Activated naive CD8-positive, alpha-beta T cell treated with anti-CD3 and anti-CD28 coated beads, Interleukin-2, amount 10 ng/mL, durations not matched to agents 7 days and 5 days (primary cell): Measurements from ENCODE around the gene COL18A1. TPM values are rescaled to one million over a fixed set of nuclear protein-coding genes. Genes with fewer than 3 reads are reported as not detected.

Experiments
- ATAC-seq: fragments of 150-1000 bp; cut with Tn5 transposase; one replicate; pipeline ENCODE4 v1.10.0; 2021; ENCODE audit warnings: low read depth, moderate library complexity
- POLR2A ChIA-PET: fragments of 350-600 bp; sonication (Branson Sonifier 250); formaldehyde crosslinking; loops from one replicate; lab custom pipeline; 2021; ENCODE audit warnings: antibody characterized with exemption; lab: Charles Lee
- DNase-seq: peaks from one replicate; pipeline ENCODE4 v3.0.0; 2021
- H3K27ac Mint-ChIP-seq: one replicate; pipeline ENCODE4 v1.8.0; 2022; ENCODE audit warnings: mild to moderate bottlenecking, mixed read lengths
- H3K27me3 Mint-ChIP-seq: one replicate; pipeline ENCODE4 v1.8.0; 2022; ENCODE audit warnings: mild to moderate bottlenecking, moderate library complexity, mixed read lengths
- H3K36me3 Mint-ChIP-seq: one replicate; pipeline ENCODE4 v1.8.0; 2021; ENCODE audit warnings: mild to moderate bottlenecking, mixed read lengths
- H3K4me1 Mint-ChIP-seq: one replicate; pipeline ENCODE4 v1.8.0; 2021; ENCODE audit warnings: mixed read lengths
- H3K4me3 Mint-ChIP-seq: one replicate; pipeline ENCODE4 v1.8.0; 2022; ENCODE audit warnings: mild to moderate bottlenecking, moderate library complexity, mixed read lengths
- H3K9me3 Mint-ChIP-seq: one replicate; pipeline ENCODE4 v1.8.0; 2021; ENCODE audit warnings: mixed read lengths
- total RNA-seq, 2 experiments: library from RNA; stranded (reverse); gene quantifications; one replicate each; pipeline ENCODE4 v1.2.3, GENCODE V29; 2021

Gene COL18A1
- total RNA-seq, 2 experiments from 2014 or later = 12.5 to 12.8 TPM

- Mint-ChIP-seq H3K4me1 (peaks cover 2% of the 10 kb centered on the region), H3K27me3 (peaks cover 8% of the 10 kb centered on the region), H3K36me3 (no peaks in the 10 kb centered on the region), H3K9me3 (no peaks in the 10 kb centered on the region), H3K4me3 (no peak overlapping the region), H3K27ac (no peak overlapping the region)
- no peak for ATAC-seq
- DNase-seq = no peak
- POLR2A ChIA-PET = no interaction called here
Observed at GRCh38 chr21:45468051-45468970, 63.3 kb downstream of the COL18A1 start.

GRCh38 chr21:45468971-45469272 lies 64.0 kb downstream of the COL18A1 start:
- H3K36me3 Mint-ChIP-seq = no peaks in the 10 kb centered on the region
- peaks cover 2% of the 10 kb centered on the region for H3K4me1 Mint-ChIP-seq
- ATAC-seq (no peak), DNase-seq (no peak)
- H3K27ac Mint-ChIP-seq = no peak overlapping the region
- H3K4me3 Mint-ChIP-seq = no peak overlapping the region
- peaks cover 8% of the 10 kb centered on the region for H3K27me3 Mint-ChIP-seq
- H3K9me3 Mint-ChIP-seq = no peaks in the 10 kb centered on the region
- POLR2A ChIA-PET = no interaction called here

- no peaks in the 10 kb centered on the region for H3K9me3 Mint-ChIP-seq
- no peak overlapping the region for H3K4me3 Mint-ChIP-seq
- H3K4me1 Mint-ChIP-seq = peaks cover 5% of the 10 kb centered on the region
- POLR2A ChIA-PET = no interaction called here
- peaks cover 8% of the 10 kb centered on the region for H3K27me3 Mint-ChIP-seq
- no peak for DNase-seq
- H3K36me3 Mint-ChIP-seq = no peaks in the 10 kb centered on the region
- H3K27ac Mint-ChIP-seq = no peak overlapping the region
- no peak for ATAC-seq
Observed at GRCh38 chr21:45469273-45470086, 64.5 kb downstream of the COL18A1 start.

- ATAC-seq = no peak
- peaks cover 2% of the 10 kb centered on the region for H3K27me3 Mint-ChIP-seq
- H3K4me3 Mint-ChIP-seq = no peak overlapping the region
- no peak for DNase-seq
- no peak overlapping the region for H3K27ac Mint-ChIP-seq
- H3K4me1 Mint-ChIP-seq = peaks cover 5% of the 10 kb centered on the region
- no peaks in the 10 kb centered on the region for H3K9me3 Mint-ChIP-seq
- no peaks in the 10 kb centered on the region for H3K36me3 Mint-ChIP-seq
- POLR2A ChIA-PET = no interaction called here
Observed at GRCh38 chr21:45470087-45470515, 65.1 kb downstream of the COL18A1 start.

GRCh38 chr21:45470773-45471524 lies 66.0 kb downstream of the COL18A1 start:
- DNase-seq (no peak), ATAC-seq (peak; percentile 32)
- H3K27ac Mint-ChIP-seq = no peak overlapping the region
- H3K4me1 Mint-ChIP-seq = peaks cover 5% of the 10 kb centered on the region
- no peaks in the 10 kb centered on the region for H3K36me3 Mint-ChIP-seq
- POLR2A ChIA-PET = no interaction called here
- no peaks in the 10 kb centered on the region for H3K9me3 Mint-ChIP-seq
- H3K4me3 Mint-ChIP-seq = no peak overlapping the region
- H3K27me3 Mint-ChIP-seq = no peaks in the 10 kb centered on the region

GRCh38 chr21:45471525-45472221 lies 66.7 kb downstream of the COL18A1 start:
- H3K27me3 Mint-ChIP-seq = no peaks in the 10 kb centered on the region
- POLR2A ChIA-PET = no interaction called here
- ATAC-seq = no peak
- no peaks in the 10 kb centered on the region for H3K9me3 Mint-ChIP-seq
- no peak overlapping the region for H3K4me3 Mint-ChIP-seq
- peaks cover 9% of the 10 kb centered on the region for H3K4me1 Mint-ChIP-seq
- DNase-seq = no peak
- H3K27ac Mint-ChIP-seq = no peak overlapping the region
- no peaks in the 10 kb centered on the region for H3K36me3 Mint-ChIP-seq

- POLR2A ChIA-PET = interaction anchor here (0.5 kb wide), 1 partner anchor 48 kb away, joined by 4 read pairs; no protein-coding TSS in a partner anchor
Observed at GRCh38 chr21:45472445-45473365, 67.7 kb downstream of the COL18A1 start.

GRCh38 chr21:45473496-45474322 lies 68.7 kb downstream of the COL18A1 start:
- DNase-seq (no peak), ATAC-seq (no peak)
- Mint-ChIP-seq H3K4me1 (peaks cover 19% of the 10 kb centered on the region), H3K27ac (peak overlapping the region; percentile 13), H3K36me3 (no peaks in the 10 kb centered on the region), H3K9me3 (no peaks in the 10 kb centered on the region), H3K4me3 (no peak overlapping the region), H3K27me3 (no peaks in the 10 kb centered on the region)
- POLR2A ChIA-PET = no interaction called here

More at GRCh38 chr21:45472445-45473365, 67.7 kb downstream of the COL18A1 start:
- DNase-seq (no peak), ATAC-seq (no peak)
- H3K4me3 Mint-ChIP-seq = no peak overlapping the region
- no peaks in the 10 kb centered on the region for H3K27me3 Mint-ChIP-seq
- H3K4me1 Mint-ChIP-seq = peaks cover 10% of the 10 kb centered on the region
- no peaks in the 10 kb centered on the region for H3K36me3 Mint-ChIP-seq
- H3K27ac Mint-ChIP-seq = no peak overlapping the region
- H3K9me3 Mint-ChIP-seq = no peaks in the 10 kb centered on the region

GRCh38 chr21:45474323-45474950 lies 69.5 kb downstream of the COL18A1 start:
- ATAC-seq (no peak), DNase-seq (no peak)
- no peaks in the 10 kb centered on the region for H3K9me3 Mint-ChIP-seq
- H3K4me1 Mint-ChIP-seq = peaks cover 26% of the 10 kb centered on the region
- POLR2A ChIA-PET = no interaction called here
- peak overlapping the region; percentile 13 for H3K27ac Mint-ChIP-seq
- H3K36me3 Mint-ChIP-seq = no peaks in the 10 kb centered on the region
- H3K4me3 Mint-ChIP-seq = no peak overlapping the region
- H3K27me3 Mint-ChIP-seq = no peaks in the 10 kb centered on the region

- ATAC-seq (no peak), DNase-seq (no peak)
- POLR2A ChIA-PET = no interaction called here
- H3K36me3 Mint-ChIP-seq = no peaks in the 10 kb centered on the region
- no peak overlapping the region for H3K4me3 Mint-ChIP-seq
- no peaks in the 10 kb centered on the region for H3K9me3 Mint-ChIP-seq
- no peak overlapping the region for H3K27ac Mint-ChIP-seq
- peaks cover 26% of the 10 kb centered on the region for H3K4me1 Mint-ChIP-seq
- H3K27me3 Mint-ChIP-seq = no peaks in the 10 kb centered on the region
Observed at GRCh38 chr21:45475004-45475685, 70.2 kb downstream of the COL18A1 start.
